K562 (cell line): Measurements from ENCODE around the gene ERP29. TPM values are rescaled to one million over a fixed set of nuclear protein-coding genes. Genes with fewer than 3 reads are reported as not detected.

Source experiments
- MYC ChIP-seq, 2 experiments: fragments of 250-450 bp in 1 of 2; sonication (Bioruptor Pico) in 1 of 2; IDR thresholded peaks; 2 replicates each; pipeline versions ENCODE4 v1.5.1 to v1.6.1; 2012 to 2021; ENCODE audit warnings: low read depth in 2 of 2, borderline replicate concordance in 1 of 2, improper control_type of control experiment in 1 of 2, low read length in 1 of 2, mild to moderate bottlenecking in 1 of 2, moderate library complexity in 1 of 2
- NELFE ChIP-seq: IDR thresholded peaks from 2 replicates; pipeline ENCODE4 v1.6.1; 2011; ENCODE audit warnings: mild to moderate bottlenecking; ENCODE audit not compliant: insufficient read depth, insufficient read length
- RB1 ChIP-seq: fragments of 450-650 bp; IDR thresholded peaks from 2 replicates; pipeline ENCODE4 v1.6.1; 2017; ENCODE audit warnings: low read depth, mild to moderate bottlenecking
- ZBTB5 ChIP-seq: fragments of 450-650 bp; IDR thresholded peaks from 2 replicates; pipeline ENCODE4 v1.6.1; 2017; ENCODE audit warnings: antibody characterized with exemption
- ZKSCAN1 ChIP-seq: fragments of 150-350 bp; IDR thresholded peaks from 2 replicates; pipeline ENCODE4 v1.6.1; 2016; ENCODE audit warnings: low read depth, low read length
- ZNF175 ChIP-seq: fragments of 200-800 bp; sonication (Bioruptor generic); IDR thresholded peaks from 2 replicates; pipeline ENCODE4 v1.6.1; 2016; ENCODE audit warnings: low read depth, mild to moderate bottlenecking, missing genetic modification characterization, missing compliant biosample characterization
- ZNF717 ChIP-seq: fragments of 250-450 bp; sonication (Bioruptor Pico); IDR thresholded peaks from 2 replicates; pipeline ENCODE4 v1.5.0; 2021
- polyA plus RNA-seq, 8 experiments: library from polyadenylated mRNA; depleted of rRNA in 4 of 8; stranded (reverse) in 5 of 8; unstranded in 3 of 8; fragments of >200 nt; fragmentation: Nextera tagmentation in 2 of 8; fragmentation: Illumina TruSeq in 1 of 8; extraction: Ambion mirVana in 2 of 8; extraction: Trizol in 1 of 8; gene quantifications; 2 replicates each; pipeline versions ENCODE4 v1.2.1 to v1.2.3, GENCODE V29; 2011 to 2014; ENCODE audit warnings: inconsistent platforms in 1 of 8, missing spikeins in 1 of 8
- total RNA-seq, 7 experiments: library from RNA; depleted of rRNA in 6 of 7; stranded (reverse); fragments of >200 nt in 6 of 7; fragmentation: Illumina TruSeq in 2 of 7; extraction: Trizol in 2 of 7; gene quantifications; 2 replicates each; pipeline versions ENCODE4 v1.2.1 to v1.2.3, GENCODE V29; 2011 to 2021; ENCODE audit warnings: low replicate concordance in 1 of 7
- TF ChIP-seq, protein P1 (sequence below): sonication (generic); formaldehyde crosslinking; IDR thresholded peaks from 2 replicates; pipeline ENCODE4 v1.8.0; 2023; ENCODE audit warnings: mild to moderate bottlenecking, missing genetic modification reagents

The ERP29 gene
- total and polyA plus RNA-seq, 9 of the 15 experiments (the other 6 are each of a cell fraction or from before 2014, with no cell fraction given), result 42.4 to 146 (median 111) TPM

GRCh38 chr12:111998015-111998414 lies 15.2 kb upstream of the ERP29 start (continued):
- TF ChIP-seq MYC (IDR thresholded peaks at IDR 0.05; ENCODE audit: low read depth, low read length) (no peak), MYC (CRISPR knock-in tag; IDR thresholded peaks at IDR 0.05; ENCODE audit: borderline replicate concordance, low read depth) (no peak), ZNF717 (CRISPR knock-in tag) (no peak), NELFE (no peak), ZNF175 (CRISPR knock-in tag) (no peak), ZBTB5 (no peak), RB1 (no peak), ZKSCAN1 (no peak)
- TF ChIP-seq, protein P1, sequence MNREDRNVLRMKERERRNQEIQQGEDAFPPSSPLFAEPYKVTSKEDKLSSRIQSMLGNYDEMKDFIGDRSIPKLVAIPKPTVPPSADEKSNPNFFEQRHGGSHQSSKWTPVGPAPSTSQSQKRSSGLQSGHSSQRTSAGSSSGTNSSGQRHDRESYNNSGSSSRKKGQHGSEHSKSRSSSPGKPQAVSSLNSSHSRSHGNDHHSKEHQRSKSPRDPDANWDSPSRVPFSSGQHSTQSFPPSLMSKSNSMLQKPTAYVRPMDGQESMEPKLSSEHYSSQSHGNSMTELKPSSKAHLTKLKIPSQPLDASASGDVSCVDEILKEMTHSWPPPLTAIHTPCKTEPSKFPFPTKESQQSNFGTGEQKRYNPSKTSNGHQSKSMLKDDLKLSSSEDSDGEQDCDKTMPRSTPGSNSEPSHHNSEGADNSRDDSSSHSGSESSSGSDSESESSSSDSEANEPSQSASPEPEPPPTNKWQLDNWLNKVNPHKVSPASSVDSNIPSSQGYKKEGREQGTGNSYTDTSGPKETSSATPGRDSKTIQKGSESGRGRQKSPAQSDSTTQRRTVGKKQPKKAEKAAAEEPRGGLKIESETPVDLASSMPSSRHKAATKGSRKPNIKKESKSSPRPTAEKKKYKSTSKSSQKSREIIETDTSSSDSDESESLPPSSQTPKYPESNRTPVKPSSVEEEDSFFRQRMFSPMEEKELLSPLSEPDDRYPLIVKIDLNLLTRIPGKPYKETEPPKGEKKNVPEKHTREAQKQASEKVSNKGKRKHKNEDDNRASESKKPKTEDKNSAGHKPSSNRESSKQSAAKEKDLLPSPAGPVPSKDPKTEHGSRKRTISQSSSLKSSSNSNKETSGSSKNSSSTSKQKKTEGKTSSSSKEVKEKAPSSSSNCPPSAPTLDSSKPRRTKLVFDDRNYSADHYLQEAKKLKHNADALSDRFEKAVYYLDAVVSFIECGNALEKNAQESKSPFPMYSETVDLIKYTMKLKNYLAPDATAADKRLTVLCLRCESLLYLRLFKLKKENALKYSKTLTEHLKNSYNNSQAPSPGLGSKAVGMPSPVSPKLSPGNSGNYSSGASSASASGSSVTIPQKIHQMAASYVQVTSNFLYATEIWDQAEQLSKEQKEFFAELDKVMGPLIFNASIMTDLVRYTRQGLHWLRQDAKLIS (CRISPR knock-in tag), result no peak
- TF ChIP-seq, all 486 proteins: peak for 0
